Heart left ventricle (tissue), 16 donors: ENCODE results near the gene IGFBP6. TPM values are rescaled to one million over a fixed set of nuclear protein-coding genes. Genes with fewer than 3 reads are reported as not detected.

Experiments used
- ATAC-seq, 4 donors: fragments of 200-7000 bp; cut with Tn5 transposase; one replicate each; pipeline ENCODE4 v1.9.1; 2020 to 2022; ENCODE audit warnings: moderate library complexity in 4 of 4, mild to moderate bottlenecking in 3 of 4, moderate number of reproducible peaks in 1 of 4
- DNase-seq, 5 donors: peaks; one replicate each; pipeline ENCODE4 v3.0.0-alpha.2; 2020
- H3K27ac ChIP-seq, 12 donors: fragments of 200-600 bp; sonication (generic) in 4 of 12; one replicate each; pipeline versions ENCODE4 v1.5.0 to v1.8.0; 2016 to 2022; ENCODE audit warnings: mild to moderate bottlenecking in 2 of 12
- H3K27me3 ChIP-seq, 9 donors: fragments of 200-600 bp; sonication (generic) in 2 of 9; one replicate each; pipeline versions ENCODE4 v1.5.1 to v1.8.0; 2016 to 2022; ENCODE audit warnings: mild to moderate bottlenecking in 3 of 9
- H3K36me3 ChIP-seq, 9 donors: fragments of 200-600 bp; sonication (generic) in 2 of 9; one replicate each; pipeline versions ENCODE4 v1.5.0 to v1.8.0; 2018 to 2022; ENCODE audit warnings: mild to moderate bottlenecking in 2 of 9
- H3K4me1 ChIP-seq, 12 donors: fragments of 200-600 bp; sonication (generic) in 4 of 12; one replicate each; pipeline versions ENCODE4 v1.5.0 to v1.8.0; 2016 to 2022; ENCODE audit warnings: mild to moderate bottlenecking in 3 of 12
- H3K4me3 ChIP-seq, 12 donors: fragments of 200-600 bp; sonication (generic) in 4 of 12; one replicate each; pipeline versions ENCODE4 v1.5.0 to v1.8.0; 2017 to 2022; ENCODE audit warnings: mild to moderate bottlenecking in 9 of 12, moderate library complexity in 4 of 12
- H3K9me3 ChIP-seq, 12 donors: fragments of 200-600 bp; sonication (generic) in 4 of 12; one replicate each; pipeline versions ENCODE4 v1.5.0 to v1.8.0; 2016 to 2022; ENCODE audit warnings: mild to moderate bottlenecking in 1 of 12
- POLR2A ChIP-seq, 2 donors: fragments of 450-650 bp; IDR thresholded peaks; one replicate each; pipeline ENCODE4 v1.6.1; 2017; ENCODE audit warnings: antibody characterized with exemption in 2 of 2, mild to moderate bottlenecking in 2 of 2, moderate library complexity in 2 of 2
- WGBS, 4 donors: extraction: QIAGEN DNeasy Blood & Tissue Kit in 2 of 4; methylation state at CpG; one replicate each; pipeline versions ENCODE4 v1.1.5 to v1.1.7; 2013 to 2018; 5-methylcytosine and 5-hydroxymethylcytosine counted together
- intact Hi-C, 10 donors: fragments of 100-400 bp; cut with DNase I; formaldehyde crosslinking; loops; one replicate each; pipeline versions ENCODE4 v1.11.1 to v1.14.2; 2022
- microRNA-seq, 4 donors: library from miRNA; unstranded; fragments of <30 nt; microRNA quantifications; one replicate each; pipeline versions ENCODE4 to v1.2.0, GENCODE V29; 2017 to 2020
- polyA plus RNA-seq, 2 donors: library from polyadenylated mRNA; stranded (reverse); fragments of 200-250 nt; gene quantifications; one replicate each; pipeline ENCODE4 v1.2.3, GENCODE V29; 2013
- total RNA-seq, 9 donors: library from RNA; depleted of rRNA in 2 of 9; stranded (reverse); fragments of >200 nt in 2 of 9; fragmentation: NEBNext Ultra II Directional in 3 of 9; extraction: Animal tissue kit (Norgen Biotek cat#: 25700) in 3 of 9; gene quantifications; one replicate each; pipeline versions ENCODE4 v1.1.0 to v1.2.4, GENCODE V29; 2016 to 2023
- TF ChIP-seq, protein P1 (sequence below), 12 donors: fragments of 200-600 bp; sonication (generic) in 4 of 12; IDR thresholded peaks; one replicate each; pipeline versions ENCODE4 v1.5.0 to v1.8.0; 2018 to 2022; ENCODE audit warnings: antibody characterized with exemption in 12 of 12, mild to moderate bottlenecking in 5 of 12
- donor health status: ischemic (EF 13 %, LVEDD 7.1; RV severe dilation, severe dysfunction).
- donor health status: healthy with polysubstance abuse.
- donor health status: DM: no; HTN: yes; CAD: no.
- donor health status: DM: no; HTN: no; CAD: no.
- donor health status: ischemic (EF 25% LVEDD 6.9; RV normal size, moderate dysfunction).
- donor health status: ischemic (EF 25% LVEDD 5.7; RV mildly dilated, moderate dysfunction).
- donor health status: healthy.
- donor health status: DM: yes; HTN: yes; CAD: no.
- donor health status: ischemic (EF 35%, LVEDD 5.7; RV mildly dilated, moderate dysfunction).
- donor health status: nonischemic (EF 11% LVEDD 7.7; RV severe dilation, severe dysfunction).
- donor health status: DM: yes; HTN: yes; CAD: no.
- donor health status: PGD.
- donor health status: ischemic (EF 29% LVEDD 5.4; RV normal size, mild dysfunction).
- donor health status: nonischemic (EF 23%, LVEDD 6.1; RV moderate dilation, normal function).

The IGFBP6 gene
- total and polyA plus RNA-seq, 11 donors = 18.3 to 132 (median 42.6) TPM

DNA sequence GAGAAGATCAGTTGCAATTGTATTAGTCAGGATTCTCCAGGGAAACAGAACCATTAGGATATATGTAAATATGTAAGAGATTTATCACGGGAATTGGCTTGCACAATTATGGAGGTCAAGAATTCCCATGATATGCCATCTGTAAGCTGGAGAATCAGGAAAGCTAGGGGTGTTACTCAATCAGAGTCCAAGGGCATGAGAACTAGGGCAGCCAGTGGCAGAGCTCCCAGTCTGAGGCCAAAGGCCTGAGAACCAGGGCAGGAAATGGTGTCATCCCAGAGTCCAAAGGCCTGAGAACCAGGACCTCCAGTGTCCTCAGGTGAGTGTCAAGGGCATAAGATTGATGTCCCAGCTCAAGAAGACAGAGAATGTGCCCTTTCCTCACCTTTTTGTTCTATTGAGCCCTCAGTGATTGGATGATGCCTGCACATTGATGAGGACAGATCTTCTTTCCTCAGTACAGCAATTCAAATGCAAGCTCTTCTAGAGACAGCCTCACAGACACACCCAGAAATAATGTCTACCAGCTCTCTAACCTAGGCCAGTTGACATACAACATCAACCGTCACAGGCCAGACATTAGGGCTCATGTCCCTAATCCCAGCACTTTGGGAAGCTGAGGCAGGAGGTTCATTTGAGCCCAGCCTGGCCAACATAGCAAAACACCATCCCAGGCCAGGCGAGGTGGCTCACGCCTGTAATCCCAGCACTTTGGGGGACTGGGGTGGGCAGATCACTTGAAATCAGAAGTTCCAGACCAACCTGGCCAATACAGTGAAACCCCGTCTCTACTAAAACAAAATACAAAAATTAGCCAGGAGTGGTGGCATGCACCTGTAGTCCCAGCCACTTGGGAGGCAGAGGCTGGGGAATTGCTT, 48.2 kb downstream of the IGFBP6 start:
- Histone ChIP-seq H3K9me3 (no peaks in the 10 kb centered on the region), H3K4me3 (no peak overlapping the region), H3K27ac (no peak overlapping the region), H3K36me3 (no peaks in the 10 kb centered on the region), H3K4me1 (no peaks in the 10 kb centered on the region), H3K27me3 (no peaks in the 10 kb centered on the region)
- no peak for TF ChIP-seq POLR2A (IDR thresholded peaks at IDR 0.05)
- TF ChIP-seq, protein P1, sequence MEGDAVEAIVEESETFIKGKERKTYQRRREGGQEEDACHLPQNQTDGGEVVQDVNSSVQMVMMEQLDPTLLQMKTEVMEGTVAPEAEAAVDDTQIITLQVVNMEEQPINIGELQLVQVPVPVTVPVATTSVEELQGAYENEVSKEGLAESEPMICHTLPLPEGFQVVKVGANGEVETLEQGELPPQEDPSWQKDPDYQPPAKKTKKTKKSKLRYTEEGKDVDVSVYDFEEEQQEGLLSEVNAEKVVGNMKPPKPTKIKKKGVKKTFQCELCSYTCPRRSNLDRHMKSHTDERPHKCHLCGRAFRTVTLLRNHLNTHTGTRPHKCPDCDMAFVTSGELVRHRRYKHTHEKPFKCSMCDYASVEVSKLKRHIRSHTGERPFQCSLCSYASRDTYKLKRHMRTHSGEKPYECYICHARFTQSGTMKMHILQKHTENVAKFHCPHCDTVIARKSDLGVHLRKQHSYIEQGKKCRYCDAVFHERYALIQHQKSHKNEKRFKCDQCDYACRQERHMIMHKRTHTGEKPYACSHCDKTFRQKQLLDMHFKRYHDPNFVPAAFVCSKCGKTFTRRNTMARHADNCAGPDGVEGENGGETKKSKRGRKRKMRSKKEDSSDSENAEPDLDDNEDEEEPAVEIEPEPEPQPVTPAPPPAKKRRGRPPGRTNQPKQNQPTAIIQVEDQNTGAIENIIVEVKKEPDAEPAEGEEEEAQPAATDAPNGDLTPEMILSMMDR (IDR thresholded peaks at IDR 0.05) = no peak
- intact Hi-C loops = no loop called here
- no peak for ATAC-seq
- no peak for DNase-seq
- WGBS, 4 donors = 91 to 96% (median 93%) methylated on average over 4 to 5 of the region's 5 CpGs

- H3K4me1 ChIP-seq = no peaks in the 10 kb centered on the region
- TF ChIP-seq, protein P1 (IDR thresholded peaks at IDR 0.05) = no peak
- TF ChIP-seq POLR2A (IDR thresholded peaks at IDR 0.05) = no peak
- ATAC-seq = no peak
- no peak overlapping the region for H3K4me3 ChIP-seq
- WGBS, 4 donors = 89 to 91% (median 90%) methylated on average over 5 of the region's 5 CpGs
- no peaks in the 10 kb centered on the region for H3K36me3 ChIP-seq
- intact Hi-C loops = no loop called here
- no peak for DNase-seq
- H3K9me3 ChIP-seq = no peaks in the 10 kb centered on the region
- H3K27me3 ChIP-seq = no peaks in the 10 kb centered on the region
- H3K27ac ChIP-seq = no peak overlapping the region
Measured at GRCh38 chr12:53147181-53147580, 49.7 kb downstream of the IGFBP6 start.

GRCh38 chr12:53147653-53148052, 50.2 kb downstream of the IGFBP6 start:
- no peak for DNase-seq
- intact Hi-C loops = no loop called here
- WGBS, 4 donors = 85 to 93% (median 91%) methylated on average over 15 of the region's 15 CpGs

DNA sequence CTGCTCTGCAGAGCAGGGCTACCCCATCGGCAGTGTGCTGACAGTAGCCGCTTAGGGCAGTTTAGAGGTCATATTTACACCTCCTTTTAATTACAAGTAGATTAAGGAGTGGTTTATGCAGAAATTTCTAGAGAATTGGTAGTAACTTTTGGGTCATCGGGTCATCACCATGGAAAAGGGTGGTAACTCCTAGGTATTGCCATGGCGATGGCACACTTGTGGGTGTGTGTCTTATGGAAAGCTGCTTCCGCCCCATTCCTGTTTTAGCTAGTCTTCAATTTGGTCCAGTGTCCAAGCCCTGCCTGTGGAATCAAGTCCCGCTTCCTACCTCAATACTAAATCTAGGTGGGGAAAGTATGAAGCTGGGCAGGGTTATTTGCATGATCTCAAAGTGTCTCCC, 53.6 kb downstream of the IGFBP6 start:
- ATAC-seq (no peak), DNase-seq (no peak)
- H3K36me3 ChIP-seq = no peaks in the 10 kb centered on the region
- H3K27me3 ChIP-seq = no peaks in the 10 kb centered on the region
- H3K4me1 ChIP-seq = peaks cover 0 to 5% (median 0%) of the 10 kb centered on the region in 12 donors
- TF ChIP-seq, protein P1 (IDR thresholded peaks at IDR 0.05) = no peak
- TF ChIP-seq POLR2A (IDR thresholded peaks at IDR 0.05) = no peak
- 88 to 94% (median 91%) methylated on average over 6 of the region's 6 CpGs for WGBS, 4 donors
- H3K4me3 ChIP-seq = no peak overlapping the region
- H3K9me3 ChIP-seq = no peaks in the 10 kb centered on the region
- no peak overlapping the region for H3K27ac ChIP-seq
- intact Hi-C loops = loop anchor here in 1 of 10 donors (5.0 kb wide), 1 partner anchor 34 kb away; no protein-coding TSS in a partner anchor

More at GRCh38 chr12:53147653-53148052, 50.2 kb downstream of the IGFBP6 start:
- H3K27ac ChIP-seq = no peak overlapping the region
- H3K9me3 ChIP-seq = no peaks in the 10 kb centered on the region
- no peak for ATAC-seq
- no peaks in the 10 kb centered on the region for H3K36me3 ChIP-seq
- no peak overlapping the region for H3K4me3 ChIP-seq
- no peak for TF ChIP-seq POLR2A (IDR thresholded peaks at IDR 0.05)
- TF ChIP-seq, protein P1 (IDR thresholded peaks at IDR 0.05) = no peak
- no peaks in the 10 kb centered on the region for H3K27me3 ChIP-seq
- no peaks in the 10 kb centered on the region for H3K4me1 ChIP-seq

Small RNA genes within 50 kb of the gene (microRNA-seq; reads per million reads assigned to microRNA genes)
- 0.60 to 2.1 (median 1.4) reads per million in 4 donors for gene MIR6757

Other genes with a start within 250 kb of the IGFBP6 start
- gene KRT78, start 248.7 kb upstream of the IGFBP6 start, total RNA-seq = not detected
- gene KRT78, start 248.7 kb upstream of the IGFBP6 start, polyA plus RNA-seq = under 1 TPM in 1 of 2 donors, not detected in 1; 0.14 TPM
- gene KRT8, start 192.6 kb upstream of the IGFBP6 start, total RNA-seq = 100 to 1,000 TPM in 6 of 9 donors, 10 to 100 TPM in 3; 79.9 to 210 (median 110) TPM
- 100 to 1,000 TPM; 139 to 227 TPM for gene KRT8, start 192.6 kb upstream of the IGFBP6 start, polyA plus RNA-seq
- 10 to 100 TPM in 3 of 9 donors, 1 to 10 TPM in 6; 3.4 to 88.2 (median 6.9) TPM for gene KRT18, start 148.5 kb upstream of the IGFBP6 start, total RNA-seq
- gene KRT18, start 148.5 kb upstream of the IGFBP6 start, polyA plus RNA-seq = 1 to 10 TPM; 6.1 to 8.7 TPM
- 100 to 1,000 TPM; 307 to 481 (median 348) TPM for gene EIF4B, start 91.2 kb upstream of the IGFBP6 start, total RNA-seq
- gene EIF4B, start 91.2 kb upstream of the IGFBP6 start, polyA plus RNA-seq = 100 to 1,000 TPM in 1 of 2 donors, 10 to 100 TPM in 1; 52.0 to 172 TPM
- gene TNS2, start 47.6 kb upstream of the IGFBP6 start, total RNA-seq = 100 to 1,000 TPM in 3 of 9 donors, 10 to 100 TPM in 6; 56.0 to 193 (median 88.4) TPM
- 100 to 1,000 TPM in 1 of 2 donors, 10 to 100 TPM in 1; 58.7 to 133 TPM for gene TNS2, start 47.6 kb upstream of the IGFBP6 start, polyA plus RNA-seq
- 10 to 100 TPM; 42.9 to 72.6 (median 48.5) TPM for gene SPRYD3, start 18.3 kb upstream of the IGFBP6 start, total RNA-seq
- gene SPRYD3, start 18.3 kb upstream of the IGFBP6 start, polyA plus RNA-seq = 10 to 100 TPM; 26.0 to 94.7 TPM
- under 1 TPM in 2 of 9 donors, not detected in 7; 0.20 to 0.27 TPM for gene SOAT2, start 5.8 kb downstream of the IGFBP6 start, total RNA-seq
- not detected for gene SOAT2, start 5.8 kb downstream of the IGFBP6 start, polyA plus RNA-seq
- 10 to 100 TPM in 7 of 9 donors, 1 to 10 TPM in 2; 4.8 to 27.4 (median 18.7) TPM for gene ZNF740, start 83.1 kb downstream of the IGFBP6 start, total RNA-seq
- 1 to 10 TPM; 6.1 to 6.7 TPM for gene ZNF740, start 83.1 kb downstream of the IGFBP6 start, polyA plus RNA-seq
- gene CSAD, start 83.3 kb downstream of the IGFBP6 start, total RNA-seq = 10 to 100 TPM in 4 of 9 donors, 1 to 10 TPM in 5; 4.3 to 14.8 (median 8.2) TPM
- 10 to 100 TPM in 1 of 2 donors, 1 to 10 TPM in 1; 4.6 to 26.5 TPM for gene CSAD, start 83.3 kb downstream of the IGFBP6 start, polyA plus RNA-seq
- 10 to 100 TPM in 1 of 9 donors, 1 to 10 TPM in 5, under 1 TPM in 3; 0.12 to 11.6 (median 1.4) TPM for gene ITGB7, start 109.6 kb downstream of the IGFBP6 start, total RNA-seq
- gene ITGB7, start 109.6 kb downstream of the IGFBP6 start, polyA plus RNA-seq = under 1 TPM; 0.50 to 0.75 TPM
- gene RARG, start 134.5 kb downstream of the IGFBP6 start, total RNA-seq = 10 to 100 TPM in 7 of 9 donors, 1 to 10 TPM in 2; 6.4 to 22.5 (median 16.0) TPM
- gene RARG, start 134.5 kb downstream of the IGFBP6 start, polyA plus RNA-seq = 10 to 100 TPM in 1 of 2 donors, 1 to 10 TPM in 1; 7.4 to 10.2 TPM
- 1 to 10 TPM in 2 of 9 donors, under 1 TPM in 7; 0.06 to 6.1 (median 0.43) TPM for gene ESPL1, start 170.6 kb downstream of the IGFBP6 start, total RNA-seq
- gene ESPL1, start 170.6 kb downstream of the IGFBP6 start, polyA plus RNA-seq = under 1 TPM; 0.15 to 0.18 TPM
- gene PFDN5, start 197.9 kb downstream of the IGFBP6 start, total RNA-seq = 100 to 1,000 TPM; 289 to 380 (median 358) TPM
- 100 to 1,000 TPM; 529 to 979 TPM for gene PFDN5, start 197.9 kb downstream of the IGFBP6 start, polyA plus RNA-seq
- gene MYG1, start 202.0 kb downstream of the IGFBP6 start, total RNA-seq = 10 to 100 TPM; 32.1 to 37.0 (median 35.0) TPM
- 10 to 100 TPM; 45.5 to 58.6 TPM for gene MYG1, start 202.0 kb downstream of the IGFBP6 start, polyA plus RNA-seq
- 10 to 100 TPM; 26.7 to 44.5 (median 37.1) TPM for gene AAAS, start 223.9 kb downstream of the IGFBP6 start, total RNA-seq
- 10 to 100 TPM; 32.5 to 32.6 TPM for gene AAAS, start 223.9 kb downstream of the IGFBP6 start, polyA plus RNA-seq
- gene SP7, start 238.7 kb downstream of the IGFBP6 start, total RNA-seq = not detected
- gene SP7, start 238.7 kb downstream of the IGFBP6 start, polyA plus RNA-seq = not detected